ENCODE results near the gene LEF1.

GRCh38 chr4:108087293-108087967 is 81.3 kb downstream of the LEF1 start:
- no peak for TF ChIP-seq REST (IDR thresholded peaks at IDR 0.05; ENCODE audit: insufficient read depth in 1 of 2, low read depth in 2 of 2, low read length in 2 of 2)
- no peak for TF ChIP-seq POLR2AphosphoS5 (IDR thresholded peaks at IDR 0.05; ENCODE audit: low read depth, low read length)
- no peak for TF ChIP-seq SIN3A (IDR thresholded peaks at IDR 0.05; ENCODE audit: borderline replicate concordance, insufficient read depth, low read length)
- TF ChIP-seq FOXP2 (optimal IDR thresholded peaks at IDR 0.05; ENCODE audit: borderline replicate concordance, extremely low read depth, extremely low read length, insufficient read depth): no peak
- TF ChIP-seq TAF1 (IDR thresholded peaks at IDR 0.05; ENCODE audit: borderline replicate concordance, insufficient read depth, low read length): no peak

Data from PFSK-1 (cell line).